GM19023 (cell line): ENCODE data around the gene XYLT2.
A peak's percentile ranks its signal among the peaks of the same experiment; 100 is the strongest.
"Not testable (repeated sequence)": the region's sequence is repeated elsewhere in the genome, so short reads cannot be mapped to it uniquely, and the experiment has no call there.

ENCODE experiments used
- ATAC-seq: cut with Tn5 transposase; IDR thresholded peaks from one replicate; pipeline ENCODE4 v1.9.1; 2021; ENCODE audit warnings: mild to moderate bottlenecking, moderate library complexity; ENCODE audit not compliant: unreplicated experiment

The XYLT2 gene

DNA sequence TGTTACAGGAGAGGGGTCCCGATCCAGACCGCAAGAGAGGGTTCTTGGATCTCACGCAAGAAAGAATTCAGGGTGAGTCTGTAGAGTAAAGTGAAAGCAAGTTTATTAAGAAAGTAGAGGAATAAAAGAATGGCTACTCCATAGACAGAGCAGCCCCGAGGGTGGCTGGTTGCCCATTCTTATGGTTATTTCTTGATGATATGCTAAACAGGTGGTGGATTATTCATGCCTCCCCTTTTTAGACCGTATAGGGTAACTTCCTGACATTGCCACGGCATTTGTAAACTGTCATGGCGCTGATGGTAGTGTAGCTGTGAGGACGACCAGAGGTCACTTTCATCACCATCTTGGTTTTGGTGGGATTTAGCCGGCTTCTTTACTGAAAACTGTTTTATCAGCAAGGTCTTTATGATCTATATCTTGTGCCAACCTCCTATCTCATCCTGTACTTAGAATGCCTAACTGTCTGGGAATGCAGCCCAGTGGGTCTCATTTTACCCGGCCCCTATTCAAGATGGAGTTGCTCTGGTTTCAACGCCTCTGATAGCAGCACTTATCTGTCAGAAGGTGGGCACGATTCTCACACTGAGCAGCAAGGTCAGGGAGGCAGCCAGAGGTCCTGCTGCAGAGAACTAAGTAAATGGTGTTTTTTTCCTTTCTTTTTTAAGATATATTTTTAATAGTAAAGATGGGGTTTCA lies 26.5 kb upstream of the XYLT2 start:
- no peak for ATAC-seq

DNA sequence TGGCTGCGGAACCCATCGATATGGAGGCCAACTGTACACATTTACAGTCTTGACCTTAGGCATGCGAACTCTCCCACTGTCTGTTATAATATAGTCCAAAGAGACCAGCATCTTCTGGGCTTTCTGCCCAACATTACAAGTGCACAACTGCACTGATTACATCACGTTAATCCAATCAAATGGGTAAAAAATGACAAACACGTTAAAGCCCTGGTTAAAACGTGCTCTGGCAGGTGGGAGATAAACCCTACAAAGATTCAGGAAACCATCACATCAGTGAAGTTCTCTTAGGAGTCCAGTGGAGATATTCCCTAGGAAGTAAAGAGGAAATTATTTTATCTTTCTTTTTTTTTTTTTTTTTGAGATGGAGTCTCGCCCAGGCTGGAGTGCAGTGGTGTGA lies 23.7 kb upstream of the XYLT2 start:
- ATAC-seq = no peak

DNA sequence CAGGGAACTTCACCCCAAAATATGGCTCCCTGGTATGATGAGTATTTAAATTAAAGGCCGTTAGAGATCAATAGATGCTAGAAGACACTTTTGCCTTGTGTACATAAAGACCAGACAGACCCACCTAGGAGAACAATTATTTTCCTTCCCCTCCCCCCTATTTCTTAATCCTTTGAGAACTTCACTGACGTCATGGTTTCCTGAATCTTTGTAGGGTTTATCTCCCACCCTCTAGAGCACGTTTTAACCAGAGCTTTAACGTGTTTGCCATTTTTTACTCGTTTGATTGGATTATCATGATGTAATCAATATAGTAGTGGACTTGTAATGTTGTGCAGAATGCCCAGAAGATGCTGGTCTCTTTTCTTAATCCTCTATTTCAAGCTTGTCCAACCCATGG lies 22.9 kb upstream of the XYLT2 start:
- ATAC-seq = no peak

DNA sequence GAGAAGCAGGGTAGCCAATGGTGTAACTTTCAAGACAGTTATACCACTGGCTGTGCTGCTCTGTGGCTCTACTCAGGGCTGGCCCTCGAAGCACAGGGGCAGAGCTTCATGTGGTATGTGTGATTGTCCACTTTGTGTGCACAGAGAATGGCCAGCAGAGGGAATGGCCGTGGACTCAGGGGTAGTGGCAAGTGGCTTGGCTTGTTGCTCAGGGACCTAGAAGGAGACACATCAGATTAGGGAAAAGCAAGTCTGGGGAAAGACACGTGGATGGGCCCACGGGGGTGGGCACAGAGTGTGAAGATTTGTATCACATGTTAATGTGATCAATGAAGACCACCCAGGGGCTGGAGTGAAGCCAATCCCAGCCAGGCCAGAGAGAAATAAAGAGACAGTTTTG lies 20.0 kb upstream of the XYLT2 start:
- ATAC-seq = no peak

DNA sequence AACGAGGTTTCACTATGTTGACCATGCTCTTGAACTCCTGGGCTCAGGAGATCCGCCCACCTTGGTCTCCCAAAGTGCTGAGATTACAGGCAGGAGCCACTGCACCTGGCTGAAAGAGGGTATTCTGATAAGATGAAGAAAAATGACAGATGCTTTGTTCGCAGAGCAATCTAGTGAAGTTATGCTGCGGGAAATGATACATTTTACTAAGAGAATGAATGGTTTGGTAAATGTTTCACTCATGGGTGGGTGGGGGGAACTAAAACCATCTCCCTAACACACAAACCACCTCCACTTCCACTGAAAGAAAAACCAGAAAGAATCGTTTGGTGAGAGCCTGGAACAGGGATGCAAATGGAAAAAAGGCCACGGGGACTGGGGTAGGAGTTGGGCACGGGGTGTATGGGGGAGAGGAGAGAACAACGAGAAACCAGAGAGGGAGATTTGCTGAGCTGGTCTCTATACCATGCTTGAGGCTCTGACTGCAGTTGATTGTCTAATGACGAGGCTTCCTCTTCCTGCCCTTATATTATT lies 19.0 kb upstream of the XYLT2 start:
- ATAC-seq = peak; percentile 50

DNA sequence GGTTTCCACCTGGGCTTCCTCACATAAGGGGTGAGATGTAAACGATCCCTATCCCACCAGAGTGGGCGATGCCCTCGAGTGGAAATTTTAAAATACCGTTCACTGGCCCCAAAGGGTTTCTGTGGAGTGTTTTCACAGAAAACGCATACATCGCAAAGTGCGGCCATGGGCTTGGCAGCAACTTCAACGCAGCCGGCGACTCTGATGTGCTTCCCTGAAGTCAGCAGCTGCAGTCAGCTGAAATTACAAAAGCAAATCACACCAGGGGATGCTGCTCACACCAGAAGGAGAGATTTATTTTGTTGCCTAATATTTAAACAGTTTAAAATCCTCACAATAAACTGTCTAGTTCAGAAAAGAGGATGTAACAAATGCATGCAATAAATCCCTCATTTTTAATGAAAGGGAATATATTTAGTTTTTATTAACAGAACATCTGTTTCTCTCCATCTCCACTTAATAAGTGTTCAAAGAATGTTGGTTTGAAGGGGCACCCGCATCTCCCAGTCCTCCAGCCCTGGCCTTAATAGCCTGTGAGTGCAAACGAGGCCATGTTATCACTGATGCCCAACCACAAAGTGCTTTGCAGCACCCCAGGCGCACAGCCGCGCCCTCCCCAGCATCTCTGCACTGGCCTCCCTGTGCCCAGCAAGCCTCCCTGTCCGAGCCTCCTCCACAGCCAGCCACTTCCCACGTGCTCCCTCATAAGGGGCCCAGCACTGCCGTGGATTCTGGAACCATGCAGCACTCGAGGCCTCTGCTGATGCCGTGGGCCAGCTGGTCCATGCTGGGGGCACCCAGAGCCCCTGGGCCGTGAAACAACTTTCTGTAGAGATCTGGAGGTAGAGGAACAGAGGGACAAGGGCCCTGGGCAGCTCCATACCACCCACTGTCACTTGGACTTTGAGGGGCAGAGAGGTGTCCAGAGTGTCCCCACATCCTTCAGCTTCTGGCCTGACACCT lies 17.3 kb upstream of the XYLT2 start:
- no peak for ATAC-seq

DNA sequence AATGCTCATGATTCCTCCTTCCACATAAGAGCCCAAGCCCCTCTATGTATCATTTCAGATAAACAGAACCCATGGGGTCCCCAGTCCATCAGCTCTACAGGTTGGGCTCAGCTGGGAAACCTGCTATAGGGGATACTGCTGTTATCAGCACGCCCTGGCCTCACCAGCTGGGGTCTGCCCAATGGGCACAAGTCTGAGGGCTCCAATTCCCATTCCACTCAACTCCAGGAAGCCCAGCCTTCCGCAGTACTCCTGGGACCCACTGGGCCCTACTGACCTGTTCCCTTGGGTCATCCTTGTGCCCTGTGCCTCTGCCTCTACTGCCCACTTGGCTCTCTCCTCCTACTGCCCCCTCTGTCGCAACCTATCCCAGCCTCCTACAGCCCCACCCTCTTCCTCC lies 16.2 kb upstream of the XYLT2 start:
- no peak for ATAC-seq

DNA sequence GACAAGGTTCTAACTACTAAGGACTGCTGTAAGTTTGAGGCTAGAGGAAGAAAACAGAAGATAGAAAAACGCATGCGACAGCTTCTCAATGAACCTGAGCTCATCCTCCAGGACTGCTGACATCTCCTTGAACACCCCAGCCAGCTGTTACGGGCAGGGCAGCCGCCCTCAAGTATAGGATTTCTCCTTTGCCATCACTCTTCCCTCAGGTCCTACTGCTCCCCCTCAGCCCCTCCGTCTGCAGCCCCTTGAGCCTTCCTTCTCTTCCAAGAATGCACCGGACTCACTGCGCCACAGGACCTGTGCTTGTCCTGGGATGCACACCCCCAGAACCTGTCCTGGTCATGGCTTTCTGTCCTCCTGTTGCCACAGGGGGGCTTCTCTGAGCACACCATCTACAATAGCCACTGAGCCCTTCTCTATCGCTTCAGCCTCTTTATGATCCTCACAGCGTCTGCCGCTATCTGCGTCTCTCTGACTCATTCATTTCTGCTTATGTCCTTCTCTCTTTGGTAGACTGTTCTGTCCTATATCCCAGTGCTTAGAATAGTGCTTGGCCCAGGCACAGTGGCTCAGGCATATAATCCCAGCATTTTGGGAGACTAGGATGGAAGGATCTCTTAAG lies 15.7 kb upstream of the XYLT2 start:
- ATAC-seq = no peak

DNA sequence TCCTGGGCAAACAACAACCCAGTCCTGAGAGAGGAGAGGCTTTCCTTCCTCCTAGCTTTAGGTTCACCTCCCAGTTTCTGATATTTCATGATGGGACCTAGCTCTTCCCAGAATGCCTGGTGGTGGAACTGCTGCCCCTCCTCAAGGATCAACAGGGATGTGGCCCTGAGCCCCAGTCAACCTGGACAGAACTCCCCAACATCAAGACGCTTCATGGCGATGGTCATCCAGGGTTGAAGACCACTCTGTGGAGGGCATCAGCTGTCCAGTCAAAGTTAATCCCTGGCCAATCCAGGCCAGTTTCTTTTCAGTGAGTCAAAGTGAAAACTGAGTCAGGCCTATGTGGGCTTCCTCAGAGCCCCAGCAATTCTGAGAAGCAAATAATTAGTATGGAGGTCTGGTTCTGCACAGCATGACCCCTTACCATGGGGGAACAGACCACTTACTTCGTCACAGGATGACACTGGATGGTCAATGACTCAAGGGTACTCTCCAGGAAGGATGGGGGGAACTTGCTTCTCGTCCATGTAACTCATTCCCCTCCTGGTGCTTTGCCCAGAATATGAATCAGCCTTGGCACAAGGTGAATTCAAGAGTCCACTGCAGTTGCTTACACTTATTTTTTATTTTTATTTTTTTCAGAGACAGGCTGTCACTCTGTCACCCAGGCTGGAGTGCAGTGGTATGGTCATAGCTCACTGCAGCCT lies 14.7 kb upstream of the XYLT2 start:
- no peak for ATAC-seq

DNA sequence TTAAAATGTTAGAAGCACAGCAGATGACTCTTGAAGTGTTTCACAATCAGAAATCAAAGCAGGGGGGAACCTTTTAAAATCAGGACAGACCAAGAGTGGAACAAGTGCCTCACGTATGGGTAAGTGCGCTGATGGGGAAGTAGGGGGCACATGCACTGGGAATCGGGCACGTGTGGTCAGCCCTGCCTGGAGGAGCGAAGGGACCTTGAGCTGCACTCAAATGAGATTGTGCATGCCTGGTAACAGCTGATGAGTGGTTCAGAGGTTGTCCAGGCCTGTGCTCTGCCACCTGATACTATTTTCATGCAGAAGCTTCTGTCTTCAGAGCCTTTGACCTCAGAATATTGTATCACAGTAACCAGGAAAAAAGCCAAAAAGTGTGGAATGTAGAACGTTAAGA lies 13.7 kb upstream of the XYLT2 start:
- ATAC-seq = no peak

DNA sequence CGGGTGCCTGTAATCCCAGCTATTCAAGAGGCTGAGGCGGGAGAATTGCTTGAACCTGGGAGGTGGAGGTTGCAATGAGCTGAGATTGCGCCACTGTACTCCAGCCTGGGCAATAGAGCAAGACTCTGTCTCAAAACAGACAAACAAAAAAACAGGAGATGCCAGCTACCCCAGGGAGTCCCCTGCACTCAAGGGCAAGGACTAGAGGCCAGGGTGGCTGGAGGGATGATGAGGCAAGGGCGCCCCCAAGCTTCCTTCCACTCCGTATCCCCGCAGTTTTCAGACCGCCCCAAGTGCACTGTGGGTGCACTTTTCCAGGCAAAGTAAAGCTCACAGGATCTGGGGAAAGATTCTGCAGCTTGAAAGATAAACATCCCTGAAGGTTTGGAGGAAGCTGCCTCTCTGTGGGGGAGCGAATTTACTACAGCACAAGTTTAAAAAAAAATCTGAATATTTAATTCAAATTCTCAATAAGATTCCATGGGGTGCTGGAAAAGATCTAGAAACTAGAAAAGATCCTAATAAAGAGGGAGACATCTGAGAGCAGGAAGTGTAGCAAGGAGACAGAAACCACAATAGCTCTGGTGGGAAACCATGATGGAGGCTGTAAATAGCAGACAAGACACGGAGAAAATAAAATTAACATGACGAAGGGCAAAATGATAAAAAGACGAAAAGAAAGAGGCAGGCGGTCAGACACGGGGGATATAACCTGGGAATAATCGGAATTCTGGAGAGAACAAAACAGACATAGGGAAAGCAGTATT lies 12.5 kb upstream of the XYLT2 start:
- not testable (repeated sequence) for ATAC-seq

DNA sequence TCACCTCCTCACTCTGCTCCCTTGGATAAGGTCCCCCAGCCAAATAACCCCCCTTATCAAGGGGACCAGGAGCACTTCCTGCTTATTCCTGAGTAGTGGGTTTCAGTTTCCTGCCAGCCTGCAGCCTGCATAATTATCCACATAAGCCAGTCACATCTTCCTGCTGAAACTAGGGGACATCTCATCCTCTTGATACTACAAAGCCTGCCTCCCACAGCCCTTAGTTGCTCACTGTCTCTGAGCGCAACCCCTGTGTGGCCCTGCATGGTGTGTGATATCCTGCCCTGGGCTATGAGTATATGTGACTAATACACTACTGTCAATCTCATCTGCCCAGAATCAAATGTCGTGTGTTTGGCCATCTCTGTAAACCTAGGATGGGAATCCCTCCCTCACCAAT lies 8.0 kb upstream of the XYLT2 start:
- no peak for ATAC-seq

DNA sequence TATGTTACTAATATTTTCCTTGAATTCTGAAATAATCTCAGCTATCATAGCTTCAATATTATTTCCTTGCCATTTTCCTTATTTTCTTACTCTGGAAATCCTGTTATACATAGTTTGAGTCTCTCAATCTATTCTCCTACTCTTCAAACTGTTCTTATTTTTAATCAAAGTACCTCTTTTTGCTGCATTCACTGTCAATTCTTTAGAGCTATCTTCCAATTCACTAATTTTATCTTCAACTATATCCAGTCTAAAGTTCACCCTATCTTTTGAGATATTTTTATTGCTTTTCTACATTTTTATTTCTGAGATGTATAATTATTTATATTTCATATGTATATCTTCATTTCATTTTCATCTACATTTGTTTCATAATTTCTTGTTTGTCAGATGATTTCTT lies 7.3 kb upstream of the XYLT2 start:
- no peak for ATAC-seq

DNA sequence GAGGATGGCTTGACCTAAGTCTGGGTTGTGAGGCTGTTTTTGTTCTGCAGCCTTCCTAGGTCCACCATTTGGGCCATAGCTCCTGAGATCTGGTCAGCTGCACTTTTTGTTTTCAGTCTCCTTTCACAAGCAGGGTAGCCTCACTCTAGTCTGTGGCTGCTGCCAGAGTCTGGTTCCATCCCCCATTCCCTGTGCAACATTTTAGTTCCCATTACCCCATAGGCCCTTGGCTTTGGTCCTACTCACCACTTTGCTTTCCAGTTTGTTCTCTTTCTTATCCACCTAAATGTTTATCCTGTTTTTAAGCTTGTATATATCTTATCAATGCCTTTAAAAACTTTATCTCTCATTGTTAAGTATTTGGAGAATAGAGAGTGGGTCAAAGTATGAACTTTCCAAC lies 6.5 kb upstream of the XYLT2 start:
- ATAC-seq = no peak

DNA sequence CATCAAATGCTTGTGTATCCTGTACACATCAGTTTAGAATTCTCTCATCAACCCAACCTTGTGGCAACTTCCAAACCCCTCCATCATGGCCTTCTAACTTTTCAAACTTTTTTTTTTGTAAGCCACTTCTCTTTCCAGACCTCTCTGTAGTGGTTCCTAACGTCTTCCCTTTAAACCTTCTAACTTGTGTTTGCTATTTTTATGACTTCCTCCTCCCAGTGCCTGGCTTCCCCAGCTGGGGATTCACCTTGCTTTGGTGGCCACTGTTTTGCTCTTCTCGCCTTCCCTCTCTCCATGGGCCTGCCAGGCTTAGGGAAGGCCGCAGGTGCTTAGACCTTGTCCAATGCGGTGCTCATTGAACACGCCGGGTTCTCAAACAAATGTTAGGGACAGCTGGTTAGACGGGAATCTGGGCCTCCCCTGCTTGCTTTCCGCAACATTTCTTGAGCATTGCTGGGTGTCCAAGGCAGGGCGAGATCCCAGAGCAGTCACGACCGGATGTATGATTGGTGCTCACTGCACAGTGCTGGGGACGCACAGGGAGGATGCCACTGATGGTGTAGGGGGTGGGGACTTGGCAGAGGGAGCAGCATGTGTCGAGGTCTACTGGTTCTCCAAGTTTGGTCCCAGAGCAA lies 1.1 kb upstream of the XYLT2 start:
- ATAC-seq = no peak

DNA sequence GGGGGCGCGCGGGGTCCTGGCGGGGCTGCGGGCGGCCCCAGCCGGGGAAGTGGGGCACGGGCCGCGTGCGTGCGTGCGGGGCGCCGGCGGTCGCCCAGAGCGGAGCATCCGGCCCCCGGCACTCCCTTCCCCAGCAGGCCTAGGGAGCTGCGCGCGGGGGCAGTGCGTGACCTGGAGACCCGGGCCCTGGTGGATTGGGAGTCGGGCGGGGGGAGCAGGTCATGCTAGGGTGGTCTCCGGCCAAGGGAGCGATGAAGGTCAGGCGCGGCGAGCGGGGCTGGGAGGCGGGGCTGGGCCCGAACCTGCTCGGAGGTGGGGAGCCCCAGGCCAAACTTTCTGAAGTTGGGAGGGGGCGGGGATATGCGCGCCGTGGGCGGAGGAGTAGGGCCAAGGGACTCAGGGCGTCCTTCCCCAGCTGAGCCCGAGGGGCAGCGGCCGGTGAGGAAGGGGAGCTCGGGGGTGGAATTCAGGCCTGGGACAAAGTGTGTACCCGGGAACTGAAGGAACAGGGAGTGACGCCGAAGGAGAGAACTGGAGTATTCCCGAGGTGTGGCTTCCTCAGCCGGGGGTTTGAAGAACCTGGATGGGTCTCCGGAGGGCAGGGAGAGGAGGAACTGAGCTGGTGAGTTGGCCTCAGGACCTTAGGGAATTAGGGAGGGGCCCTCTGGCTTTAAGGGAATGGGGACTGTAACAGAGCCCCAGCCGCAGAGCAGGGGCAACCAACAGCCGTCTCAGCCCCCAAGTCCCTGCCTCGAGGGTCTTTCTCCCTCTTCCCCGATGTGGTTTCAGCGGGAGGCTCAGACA lies 589 bp downstream of the XYLT2 start:
- ATAC-seq = peak; percentile 45

DNA sequence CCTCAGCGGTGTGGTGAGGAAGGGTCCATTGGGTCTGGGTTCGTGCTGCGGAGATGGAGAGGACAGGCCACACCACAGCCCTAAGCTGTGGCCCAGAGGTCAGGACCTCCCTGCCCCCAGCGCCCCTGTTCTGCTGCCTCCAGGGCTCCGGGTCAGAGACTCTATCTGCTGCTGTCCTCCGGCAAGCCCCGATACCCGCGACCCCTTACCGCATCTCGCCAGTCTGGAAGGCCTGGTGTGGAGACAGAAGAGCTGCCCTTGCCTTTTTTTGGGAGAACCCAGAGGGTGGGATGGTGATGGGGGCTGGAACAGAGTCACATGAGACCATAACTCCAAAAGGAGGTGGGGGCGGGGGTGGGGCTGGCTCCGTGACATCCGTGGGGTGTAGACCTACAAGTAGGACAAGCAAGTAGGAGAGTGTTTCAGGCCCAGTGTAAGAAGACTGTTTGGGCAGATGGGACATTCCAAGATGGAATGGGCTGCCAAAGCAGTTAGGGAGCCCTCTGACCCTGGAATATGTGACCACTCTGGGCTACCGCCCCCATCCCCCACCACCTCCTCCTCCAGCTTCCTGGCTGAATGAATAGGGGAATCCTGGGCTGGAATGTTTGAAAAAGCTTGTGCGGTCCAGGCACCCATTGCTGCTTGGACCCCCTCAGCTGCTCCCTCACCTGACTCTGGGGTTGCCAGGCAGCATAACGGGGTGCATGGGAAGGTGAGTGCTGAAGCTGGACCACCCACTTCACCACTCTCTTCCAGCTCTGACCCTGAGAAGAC lies 1.4 kb downstream of the XYLT2 start:
- no peak for ATAC-seq

DNA sequence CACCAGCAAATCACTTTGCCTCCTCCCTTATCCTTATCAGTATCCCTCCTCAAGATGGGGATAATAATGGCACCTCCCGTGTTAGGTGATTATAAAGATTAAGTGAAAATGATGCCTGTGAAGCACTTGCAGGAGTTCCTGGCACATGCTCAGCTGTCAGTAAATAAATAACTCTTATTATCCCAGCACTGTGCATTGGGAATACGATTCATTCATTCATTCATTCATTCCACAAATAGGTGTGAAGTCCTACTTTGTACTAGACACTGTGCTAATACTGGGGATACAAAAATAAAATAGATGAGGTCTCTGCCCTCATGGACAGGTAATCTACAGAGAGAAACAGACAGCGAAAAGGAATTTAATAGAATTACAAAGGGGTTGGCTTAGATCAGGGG lies 2.0 kb downstream of the XYLT2 start:
- no peak for ATAC-seq
